Immature natural killer cell (primary cell): Measurements from ENCODE around the gene COX20. TPM values are rescaled to one million over a fixed set of nuclear protein-coding genes. Genes with fewer than 3 reads are reported as not detected.

Source experiments
- DNase-seq, 3 donors: peaks; one replicate each; pipeline ENCODE4 v3.0.0; 2022; ENCODE audit warnings: mixed read lengths in 1 of 3
- H3K27ac Mint-ChIP-seq, 6 donors: one replicate each; pipeline ENCODE4 v1.8.0; 2020; ENCODE audit warnings: mixed read lengths in 6 of 6, mild to moderate bottlenecking in 5 of 6, inconsistent platforms in 4 of 6, moderate library complexity in 3 of 6
- H3K27me3 Mint-ChIP-seq, 3 donors: one replicate each; pipeline ENCODE4 v1.8.0; 2020 to 2021; ENCODE audit warnings: low read depth in 3 of 3, mild to moderate bottlenecking in 3 of 3, mixed read lengths in 3 of 3, moderate library complexity in 3 of 3, inconsistent platforms in 1 of 3
- H3K36me3 Mint-ChIP-seq, 3 donors: one replicate each; pipeline ENCODE4 v1.8.0; 2020; ENCODE audit warnings: mixed read lengths in 3 of 3, inconsistent platforms in 2 of 3, mild to moderate bottlenecking in 2 of 3
- H3K4me1 Mint-ChIP-seq, 2 donors: one replicate each; pipeline ENCODE4 v1.8.0; 2020; ENCODE audit warnings: inconsistent platforms in 2 of 2, mild to moderate bottlenecking in 2 of 2, mixed read lengths in 2 of 2, moderate library complexity in 1 of 2
- H3K4me3 Mint-ChIP-seq, 5 donors: one replicate each; pipeline ENCODE4 v1.8.0; 2020; ENCODE audit warnings: mild to moderate bottlenecking in 5 of 5, mixed read lengths in 5 of 5, inconsistent platforms in 3 of 5, moderate library complexity in 3 of 5
- H3K9me3 Mint-ChIP-seq, 6 donors: one replicate each; pipeline ENCODE4 v1.8.0; 2020; ENCODE audit warnings: mild to moderate bottlenecking in 6 of 6, mixed read lengths in 6 of 6, inconsistent platforms in 4 of 6, moderate library complexity in 3 of 6
- polyA plus RNA-seq, 3 donors: library from polyadenylated mRNA; unstranded; fragments of 300-500 nt; fragmentation: Illumina TruSeq; gene quantifications; one replicate each; pipeline ENCODE4 v1.2.3, GENCODE V29; 2021

The COX20 gene
- polyA plus RNA-seq, 3 donors from 2014 or later, result 41.5 to 57.4 (median 43.8) TPM

DNA sequence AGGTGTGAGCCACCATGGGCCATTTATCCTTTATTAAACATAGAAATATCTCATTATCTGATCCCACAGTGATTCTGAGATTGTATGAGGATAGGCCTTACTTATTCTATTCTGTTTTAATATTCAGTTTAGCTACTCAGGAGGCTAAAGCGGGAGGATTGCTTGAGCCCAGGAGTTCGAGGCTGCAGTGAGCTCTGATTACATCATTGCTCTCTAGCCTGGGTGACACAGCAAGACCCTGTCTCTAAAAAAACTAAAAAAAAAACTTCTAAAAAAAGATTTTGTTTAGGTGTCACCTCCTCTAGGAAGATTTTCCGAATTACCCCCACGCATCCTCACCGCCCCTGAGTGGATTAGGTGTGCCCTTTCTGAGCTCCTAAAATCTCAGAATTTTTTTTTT lies 43.2 kb downstream of the COX20 start:
- Mint-ChIP-seq H3K27me3 (peaks cover 2 to 9% (median 3%) of the 10 kb centered on the region in 3 donors), H3K27ac (no peak overlapping the region), H3K4me3 (no peak overlapping the region), H3K36me3 (no peaks in the 10 kb centered on the region), H3K9me3 (no peaks in the 10 kb centered on the region), H3K4me1 (no peaks in the 10 kb centered on the region)
- DNase-seq, result no peak

DNA sequence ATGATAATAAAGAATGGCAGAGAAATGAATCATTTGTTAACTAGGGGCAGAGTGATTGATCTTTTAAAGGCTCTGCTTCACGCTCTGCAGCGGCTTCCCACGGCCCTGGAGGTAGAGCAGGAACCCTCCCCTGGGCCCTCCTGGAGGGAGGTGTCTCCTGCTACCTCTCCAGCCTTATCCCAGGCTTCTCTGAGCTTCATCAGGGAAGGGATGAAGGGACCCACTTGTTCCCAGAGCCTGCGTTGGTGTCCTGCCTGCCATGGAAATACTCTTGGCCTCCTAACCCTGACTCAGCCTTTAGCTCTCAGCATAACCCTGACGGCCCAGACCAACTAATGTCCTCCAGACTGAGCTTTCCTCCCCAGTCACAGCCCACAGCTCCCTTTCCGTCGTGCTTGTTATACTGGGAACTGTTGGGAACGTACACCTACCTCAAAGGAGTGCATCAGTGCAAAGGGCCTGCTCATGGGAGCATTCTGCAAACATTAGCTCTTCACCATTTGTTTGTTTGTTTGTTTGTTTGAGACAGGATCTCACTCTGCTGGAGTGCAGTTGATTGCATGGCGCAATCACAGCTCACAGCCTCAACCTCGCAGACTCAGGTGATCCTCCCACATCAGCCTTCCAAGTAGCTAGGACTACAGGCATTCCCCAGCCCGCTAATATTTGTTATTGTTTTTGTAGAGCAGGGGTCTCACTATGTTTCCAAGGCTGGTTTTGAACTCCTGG lies 46.3 kb downstream of the COX20 start:
- DNase-seq, result no peak
- Mint-ChIP-seq H3K27ac (no peak overlapping the region), H3K9me3 (no peaks in the 10 kb centered on the region), H3K36me3 (no peaks in the 10 kb centered on the region), H3K4me1 (no peaks in the 10 kb centered on the region), H3K4me3 (no peak overlapping the region), H3K27me3 (peaks cover 3 to 6% (median 4%) of the 10 kb centered on the region in 3 donors)

DNA sequence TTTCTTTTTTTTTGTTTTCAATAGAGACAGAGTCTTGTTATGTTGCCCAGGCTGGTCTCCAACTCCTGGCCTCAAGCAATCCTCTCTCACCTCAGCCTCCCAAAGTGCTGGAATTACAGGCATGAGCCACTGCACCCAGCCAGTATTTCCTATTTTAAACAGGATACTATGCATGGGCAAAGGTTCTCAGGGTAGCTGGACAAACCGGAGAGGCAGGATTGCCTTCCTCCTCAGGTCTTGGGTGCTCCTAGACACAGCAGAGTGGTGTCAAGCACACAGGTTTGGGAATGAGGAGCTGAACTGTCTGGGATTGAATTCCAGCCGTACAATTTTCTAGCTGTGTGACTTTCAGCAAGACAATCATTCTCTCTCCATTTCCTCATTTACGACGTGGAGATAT lies 51.8 kb downstream of the COX20 start:
- H3K36me3 Mint-ChIP-seq, result no peaks in the 10 kb centered on the region
- no peak overlapping the region for H3K4me3 Mint-ChIP-seq
- peaks cover 1 to 4% (median 3%) of the 10 kb centered on the region in 3 donors for H3K27me3 Mint-ChIP-seq
- H3K4me1 Mint-ChIP-seq, result no peaks in the 10 kb centered on the region
- H3K9me3 Mint-ChIP-seq, result no peaks in the 10 kb centered on the region
- no peak overlapping the region for H3K27ac Mint-ChIP-seq
- DNase-seq, result no peak

DNA sequence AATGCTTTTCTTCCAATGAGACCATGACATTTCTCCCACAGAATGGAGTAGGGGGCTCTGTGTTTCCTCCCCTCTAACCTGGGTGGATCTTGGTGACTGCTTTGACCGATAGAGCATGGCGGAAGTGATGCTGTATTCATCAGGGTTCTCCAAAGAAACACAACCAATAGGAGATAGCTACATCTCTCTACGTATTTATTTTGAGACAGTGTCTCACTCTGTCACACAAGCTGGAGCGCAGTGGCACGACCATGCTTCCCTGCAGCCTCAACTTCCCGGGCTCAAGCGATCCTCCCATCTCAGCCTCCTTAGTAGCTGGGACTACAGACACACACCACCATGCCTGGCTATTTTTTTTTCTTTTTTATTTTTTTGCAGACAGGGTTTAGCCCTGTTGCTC lies 58.4 kb downstream of the COX20 start:
- DNase-seq, result no peak
- Mint-ChIP-seq H3K9me3 (no peaks in the 10 kb centered on the region), H3K27ac (no peak overlapping the region), H3K27me3 (peaks cover 0 to 5% (median 0%) of the 10 kb centered on the region in 3 donors), H3K36me3 (no peaks in the 10 kb centered on the region), H3K4me3 (no peak overlapping the region), H3K4me1 (no peaks in the 10 kb centered on the region)

Other genes with a start within 250 kb of the COX20 start
- gene DESI2, start 182.5 kb upstream of the COX20 start, polyA plus RNA-seq, result 10 to 100 TPM in 2 of 3 donors, 1 to 10 TPM in 1; 9.9 to 25.8 (median 20.7) TPM
- gene HNRNPU, start 28.9 kb downstream of the COX20 start, polyA plus RNA-seq, result 100 to 1,000 TPM; 110 to 398 (median 137) TPM